K562 (cell line): Measurements from ENCODE around the gene EPHA2. TPM values are rescaled to one million over a fixed set of nuclear protein-coding genes. Genes with fewer than 3 reads are reported as not detected.

ENCODE experiments used
- ATAC-seq: fragments of 200-7000 bp; cut with Tn5 transposase; 3 replicates; pipeline ENCODE4 v1.9.1; 2020; ENCODE audit warnings: moderate library complexity
- BruUV-seq: library from RNA; stranded (reverse); fragments of 400-500 nt; replicated peaks from 2 replicates; lab custom pipeline; 2021; lab: Mats Ljungman, UMichigan
- CTCF ChIA-PET: fragments of 300-600 bp; formaldehyde crosslinking; extraction: SDS; loops from one replicate; lab custom pipeline; 2021; ENCODE audit warnings: low intra/inter-chr PET ratio; lab: Yijun Ruan, JAX
- POLR2A ChIA-PET: fragments of 300-600, 350-650 bp; sonication (Branson Sonifier 250); formaldehyde crosslinking; extraction: SDS; loops from one replicate; lab custom pipeline; 2021; ENCODE audit warnings: antibody characterized with exemption, inconsistent platforms; lab: Yijun Ruan, JAX
- DNase-seq, 4 experiments: peaks; one replicate each; pipeline versions ENCODE4 v3.0.0 to v3.0.0-alpha.2; 2011 to 2018; ENCODE audit warnings: low spot score in 3 of 4, mixed read lengths in 3 of 4; ENCODE audit errors: extremely low read depth in 1 of 4
- FAIRE-seq: peaks from 2 replicates; lab custom pipeline; 2011; peaks lifted over from hg19 to GRCh38; lab: Jason Lieb, UNC
- H2AFZ ChIP-seq: 2 replicates; pipeline ENCODE4 v1.6.0; 2011; ENCODE audit warnings: low read depth, low read length, control low read depth, inconsistent platforms
- H3K27ac ChIP-seq: fragments of 200-600 bp; 3 replicates; pipeline ENCODE4 v1.8.0; 2011; ENCODE audit warnings: low read depth, mild to moderate bottlenecking, control low read depth, inconsistent platforms, low read length, moderate library complexity, mixed read lengths; ENCODE audit errors: extremely low read depth
- H3K27me3 ChIP-seq, 2 experiments: fragments of 300-600 bp in 1 of 2; 2 replicates in 1 of 2; 3 replicates in 1 of 2; pipeline versions ENCODE4 v1.6.0 to v1.8.0; 2011; ENCODE audit warnings: inconsistent platforms in 2 of 2, low read length in 2 of 2, mild to moderate bottlenecking in 1 of 2, mixed read lengths in 1 of 2, moderate library complexity in 1 of 2; ENCODE audit not compliant: control insufficient read depth in 2 of 2, insufficient read depth in 2 of 2
- H3K36me3 ChIP-seq: fragments of 300-600 bp; 3 replicates; pipeline ENCODE4 v1.8.0; 2011; ENCODE audit warnings: mild to moderate bottlenecking, low read length, inconsistent platforms; ENCODE audit not compliant: control insufficient read depth, insufficient read depth
- H3K4me1 ChIP-seq, 2 experiments: fragments of 200-600 bp in 1 of 2; replicated peaks in 1 of 2; 2 replicates in 1 of 2; 3 replicates in 1 of 2; pipeline versions ENCODE4 v1.5.1 to v1.8.0; 2011; ENCODE audit warnings: inconsistent platforms in 2 of 2, low read length in 2 of 2, mild to moderate bottlenecking in 1 of 2, mixed read lengths in 1 of 2, moderate library complexity in 1 of 2; ENCODE audit not compliant: control insufficient read depth in 2 of 2, insufficient read depth in 2 of 2
- H3K4me2 ChIP-seq: 2 replicates; pipeline ENCODE4 v1.6.1; 2011; ENCODE audit warnings: low read length, control low read depth, inconsistent platforms, mixed read lengths; ENCODE audit not compliant: insufficient read depth
- H3K4me3 ChIP-seq: fragments of 200-600 bp; sonication (generic), shearing (Covaris generic); 2 replicates; pipeline ENCODE4 v1.5.1; 2016; ENCODE audit warnings: control low read depth, inconsistent platforms
- H3K79me2 ChIP-seq: fragments of 200-600 bp; 3 replicates; pipeline ENCODE4 v1.8.0; 2011; ENCODE audit warnings: low read length, inconsistent platforms; ENCODE audit not compliant: control insufficient read depth, insufficient read depth
- H3K9ac ChIP-seq, 2 experiments: 2 replicates each; pipeline versions ENCODE4 v1.6.0 to v1.6.1; 2011; ENCODE audit warnings: low read depth in 2 of 2, low read length in 2 of 2, control low read depth in 1 of 2, inconsistent platforms in 1 of 2, mild to moderate bottlenecking in 1 of 2, mixed read lengths in 1 of 2; ENCODE audit not compliant: insufficient read depth in 1 of 2
- H3K9me1 ChIP-seq: one replicate; pipeline ENCODE4 v1.6.0; 2011; ENCODE audit warnings: inconsistent platforms, mild to moderate bottlenecking, low read length, moderate library complexity; ENCODE audit not compliant: control insufficient read depth, insufficient read depth
- H3K9me3 ChIP-seq: replicated peaks from 2 replicates; pipeline ENCODE4 v1.5.1; 2011; ENCODE audit warnings: low read depth, low read length, inconsistent platforms; ENCODE audit not compliant: control insufficient read depth, insufficient read depth
- H4K20me1 ChIP-seq: replicated peaks from 2 replicates; pipeline ENCODE4 v1.6.1; 2011; ENCODE audit warnings: low read length, inconsistent platforms, mixed read lengths; ENCODE audit not compliant: control insufficient read depth, insufficient read depth
- BCOR ChIP-seq: fragments of 450-650 bp; IDR thresholded peaks from 2 replicates; pipeline ENCODE4 v1.6.1; 2016
- CHD4 ChIP-seq: fragments of 200-600 bp; sonication (generic); IDR thresholded peaks from 3 replicates; pipeline ENCODE4 v1.6.1; 2012; ENCODE audit warnings: low read depth, mild to moderate bottlenecking, mixed read lengths, low read length, inconsistent platforms; ENCODE audit not compliant: insufficient read depth, insufficient replicate concordance, poor library complexity, severe bottlenecking
- GATA2 ChIP-seq: sonication (generic); formaldehyde crosslinking; IDR thresholded peaks from 2 replicates; pipeline ENCODE4 v1.4.0; 2020; ENCODE audit warnings: mild to moderate bottlenecking, missing genetic modification reagents
- GATAD2A ChIP-seq: fragments of 450-650 bp; IDR thresholded peaks from 2 replicates; pipeline ENCODE4 v1.6.1; 2017
- KDM1A ChIP-seq, 2 experiments: fragments of 450-650 bp; IDR thresholded peaks; 2 replicates each; pipeline ENCODE4 v1.6.1; 2016; ENCODE audit warnings: mild to moderate bottlenecking in 2 of 2
- MAX ChIP-seq: sonication (generic); formaldehyde crosslinking; IDR thresholded peaks from 2 replicates; pipeline ENCODE4 v1.9.0; 2022; ENCODE audit warnings: mild to moderate bottlenecking, missing genetic modification reagents
- NFIC ChIP-seq: fragments of 450-650 bp; IDR thresholded peaks from 2 replicates; pipeline ENCODE4 v1.6.1; 2017; ENCODE audit warnings: mild to moderate bottlenecking, inconsistent platforms
- NR2F6 ChIP-seq: fragments of 450-650 bp; formaldehyde crosslinking; IDR thresholded peaks from 2 replicates; pipeline ENCODE4 v1.4.0; 2020; ENCODE audit warnings: mild to moderate bottlenecking
- PHF20 ChIP-seq: fragments of 450-650 bp; IDR thresholded peaks from 2 replicates; pipeline ENCODE4 v1.6.1; 2018; ENCODE audit not compliant: partially characterized antibody
- RBM25 ChIP-seq: fragments of 200-400 bp; formaldehyde crosslinking; IDR thresholded peaks from 2 replicates; pipeline ENCODE4 v1.6.1; 2018; ENCODE audit warnings: low read length, low read depth, moderate library complexity; ENCODE audit not compliant: severe bottlenecking
- SAFB2 ChIP-seq: fragments of 200-400 bp; formaldehyde crosslinking; IDR thresholded peaks from 2 replicates; pipeline ENCODE4 v1.6.1; 2018; ENCODE audit warnings: borderline replicate concordance, low read length, low read depth, moderate library complexity; ENCODE audit not compliant: severe bottlenecking
- ZNF217 ChIP-seq: sonication (generic); formaldehyde crosslinking; IDR thresholded peaks from 2 replicates; pipeline ENCODE4 v1.8.0; 2022; ENCODE audit warnings: mild to moderate bottlenecking, missing genetic modification reagents
- ZNF3 ChIP-seq: fragments of 250-450 bp; sonication (Bioruptor Pico); IDR thresholded peaks from 2 replicates; pipeline ENCODE4 v1.5.0; 2021; ENCODE audit warnings: mild to moderate bottlenecking, moderate library complexity
- WGBS: fragments of 100-300 bp; shearing (Covaris generic); methylation state at CpG from one replicate; pipeline ENCODE4 v1.1.6; 2016; ENCODE audit warnings: low coverage, mixed read lengths; ENCODE audit not compliant: insufficient coverage; ENCODE audit errors: missing lambda C conversion rate; 5-methylcytosine and 5-hydroxymethylcytosine counted together
- in situ Hi-C: fragments of 300-500 bp; cut with MboI; formaldehyde crosslinking; loops from 4 replicates; pipeline ENCODE4 v1.15.0; 2018; ENCODE audit warnings: inconsistent platforms, mixed read lengths
- intact Hi-C: fragments of 100-400 bp; cut with micrococcal nuclease; formaldehyde crosslinking; loops from 2 replicates; pipeline ENCODE4 v1.14.2; 2022
- polyA plus RNA-seq, 8 experiments: library from polyadenylated mRNA; depleted of rRNA in 4 of 8; stranded (reverse) in 5 of 8; unstranded in 3 of 8; fragments of >200 nt; fragmentation: Nextera tagmentation in 2 of 8; fragmentation: Illumina TruSeq in 1 of 8; extraction: Ambion mirVana in 2 of 8; extraction: Trizol in 1 of 8; gene quantifications; 2 replicates each; pipeline versions ENCODE4 v1.2.1 to v1.2.3, GENCODE V29; 2011 to 2014; ENCODE audit warnings: inconsistent platforms in 1 of 8, missing spikeins in 1 of 8
- total RNA-seq, 7 experiments: library from RNA; depleted of rRNA in 6 of 7; stranded (reverse); fragments of >200 nt in 6 of 7; fragmentation: Illumina TruSeq in 2 of 7; extraction: Trizol in 2 of 7; gene quantifications; 2 replicates each; pipeline versions ENCODE4 v1.2.1 to v1.2.3, GENCODE V29; 2011 to 2021; ENCODE audit warnings: low replicate concordance in 1 of 7

The EPHA2 gene
- total and polyA plus RNA-seq, 9 of the 15 experiments (the other 6 are each of a cell fraction or from before 2014, with no cell fraction given) = 0.04 to 0.40 (median 0.07) TPM; not detected in 4

- no peaks in the 10 kb centered on the region for H3K9me3 ChIP-seq
- no TSS peak for BruUV-seq
- in situ Hi-C loops = no loop called here
- H2AFZ ChIP-seq = no peak overlapping the region
- WGBS = 61% methylated on average over 12 of the region's 12 CpGs
- ChIA-PET POLR2A (interaction anchor here (0.5 to 2.5 kb wide), 7 partner anchors 13 to 229 kb away, joined by 3 to 20 read pairs (median 3); no protein-coding TSS in a partner anchor), CTCF (no interaction called here)
- FAIRE-seq (no peak), ATAC-seq (no peak)
- peaks cover 6% of the 10 kb centered on the region; the same call in 1 of the 2 replicates for H4K20me1 ChIP-seq
- H3K4me2 ChIP-seq = no peak overlapping the region
- no peak overlapping the region for H3K27ac ChIP-seq
- 0 out of 2 replicates have a peak, but pooled peaks have one; percentile 40 for TF ChIP-seq GATAD2A
- peak; percentile 61 for TF ChIP-seq RBM25
- peak; percentile 43 for TF ChIP-seq CHD4
- peak; percentile 13; the same call in 1 of the 2 replicates for TF ChIP-seq GATA2
- TF ChIP-seq PHF20 = peak; percentile 19
- TF ChIP-seq ZNF3 (CRISPR knock-in tag) = peak; percentile 94
- TF ChIP-seq NR2F6 (CRISPR knock-in tag) = no peak
- peak; percentile 71; the same call in 1 of the 2 replicates for TF ChIP-seq BCOR
- TF ChIP-seq SAFB2 = no peak
- no peak for TF ChIP-seq ZNF217 (CRISPR knock-in tag)
- TF ChIP-seq KDM1A (IDR thresholded peaks at IDR 0.05) = peak; percentile 14 to 52; a peak in 1 of 4 replicates
- 0 out of 2 replicates have a peak, but pooled peaks have one; percentile 9 for TF ChIP-seq MAX
- TF ChIP-seq NFIC = peak; percentile 6; the same call in 1 of the 2 replicates
- TF ChIP-seq, all 486 proteins: peak for 10
- no peaks in the 10 kb centered on the region for H3K27me3 ChIP-seq
- no peaks in the 10 kb centered on the region; the same call in 2 of the 3 replicates for H3K79me2 ChIP-seq
- H3K4me1 ChIP-seq = peaks cover 42 to 71% of the 10 kb centered on the region in 2 experiments
- intact Hi-C loops = loop anchor here (5.0 kb wide), 1 partner anchor 68 kb away; no protein-coding TSS in a partner anchor
- DNase-seq = no peak
- no peak overlapping the region for H3K4me3 ChIP-seq
- H3K9me1 ChIP-seq = peaks cover 4% of the 10 kb centered on the region
- H3K9ac ChIP-seq = peak overlapping the region in 1 of 2 experiments; percentile 5; a peak in 1 of 4 replicates
- no peaks in the 10 kb centered on the region for H3K36me3 ChIP-seq
Measured at GRCh38 chr1:16149702-16150488, 6.0 kb downstream of the EPHA2 start.
